Stimulated activated CD8-positive, alpha-beta memory T cell treated with anti-CD3 and anti-CD28 coated beads, Interleukin-15, amount 100 ng/mL, for 48 hours (primary cell): ENCODE measurements around the gene NDUFB4.

Experiments used
- DNase-seq, 2 donors: peaks; one replicate each; pipeline ENCODE4 v3.0.0-alpha.2; 2020; ENCODE audit warnings: low read depth in 2 of 2

The NDUFB4 gene

DNA sequence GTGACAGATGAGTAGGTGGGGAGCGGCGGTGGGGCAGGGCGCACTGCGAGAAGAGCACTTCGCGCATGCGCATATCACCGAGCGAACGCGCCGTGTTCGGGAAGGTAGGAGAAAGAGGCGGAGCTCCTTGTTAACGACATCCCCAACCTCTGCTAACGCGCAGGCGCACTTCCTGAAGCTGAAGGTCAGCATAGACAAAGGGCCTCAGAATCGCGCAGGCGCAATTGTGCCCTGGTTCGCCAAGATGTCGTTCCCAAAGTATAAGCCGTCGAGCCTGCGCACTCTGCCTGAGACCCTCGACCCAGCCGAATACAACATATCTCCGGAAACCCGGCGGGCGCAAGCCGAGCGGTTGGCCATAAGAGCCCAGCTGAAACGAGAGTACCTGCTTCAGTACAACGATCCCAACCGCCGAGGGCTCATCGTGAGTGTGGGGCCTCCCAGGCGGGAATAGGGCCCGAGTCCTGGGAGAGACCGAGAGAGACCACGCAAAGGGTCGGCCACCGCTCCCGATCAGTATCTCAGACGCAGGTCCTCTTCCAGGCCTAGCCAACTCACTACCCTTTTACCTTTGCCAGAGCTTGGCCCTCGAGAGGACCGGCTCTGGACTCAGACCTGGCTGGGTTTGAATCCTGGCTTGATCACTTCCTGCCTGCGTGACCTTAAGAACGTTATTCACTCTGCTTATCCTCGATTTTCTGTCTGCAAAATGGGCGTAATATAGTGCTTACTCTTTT, at the start of gene NDUFB4:
NDUFB4 (plus strand) TSS at position 221 of the 737 bp plus-strand sequence; CDS start at position 245, 24 bp downstream.
- DNase-seq = peak; percentile 89 to 93

DNA sequence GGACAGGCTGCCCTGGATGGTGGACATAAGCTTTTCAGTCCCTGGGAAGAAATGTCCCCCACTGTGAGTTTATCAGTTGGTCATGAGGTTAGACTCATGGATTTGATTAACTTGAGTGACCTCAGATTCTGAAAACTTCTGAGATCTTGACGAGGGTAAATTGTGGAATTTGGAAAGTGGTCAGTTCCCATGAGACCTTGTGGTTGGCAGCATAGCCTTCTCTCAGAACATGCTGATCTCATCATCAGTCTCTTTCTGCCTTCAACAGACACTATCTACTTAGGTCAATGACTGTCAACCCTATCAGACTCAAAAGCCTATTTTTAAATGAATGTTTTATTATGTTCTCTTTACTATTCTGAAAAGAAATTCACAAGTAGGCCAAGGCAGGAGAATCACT, 45.6 kb upstream of the NDUFB4 start:
- no peak for DNase-seq

DNA sequence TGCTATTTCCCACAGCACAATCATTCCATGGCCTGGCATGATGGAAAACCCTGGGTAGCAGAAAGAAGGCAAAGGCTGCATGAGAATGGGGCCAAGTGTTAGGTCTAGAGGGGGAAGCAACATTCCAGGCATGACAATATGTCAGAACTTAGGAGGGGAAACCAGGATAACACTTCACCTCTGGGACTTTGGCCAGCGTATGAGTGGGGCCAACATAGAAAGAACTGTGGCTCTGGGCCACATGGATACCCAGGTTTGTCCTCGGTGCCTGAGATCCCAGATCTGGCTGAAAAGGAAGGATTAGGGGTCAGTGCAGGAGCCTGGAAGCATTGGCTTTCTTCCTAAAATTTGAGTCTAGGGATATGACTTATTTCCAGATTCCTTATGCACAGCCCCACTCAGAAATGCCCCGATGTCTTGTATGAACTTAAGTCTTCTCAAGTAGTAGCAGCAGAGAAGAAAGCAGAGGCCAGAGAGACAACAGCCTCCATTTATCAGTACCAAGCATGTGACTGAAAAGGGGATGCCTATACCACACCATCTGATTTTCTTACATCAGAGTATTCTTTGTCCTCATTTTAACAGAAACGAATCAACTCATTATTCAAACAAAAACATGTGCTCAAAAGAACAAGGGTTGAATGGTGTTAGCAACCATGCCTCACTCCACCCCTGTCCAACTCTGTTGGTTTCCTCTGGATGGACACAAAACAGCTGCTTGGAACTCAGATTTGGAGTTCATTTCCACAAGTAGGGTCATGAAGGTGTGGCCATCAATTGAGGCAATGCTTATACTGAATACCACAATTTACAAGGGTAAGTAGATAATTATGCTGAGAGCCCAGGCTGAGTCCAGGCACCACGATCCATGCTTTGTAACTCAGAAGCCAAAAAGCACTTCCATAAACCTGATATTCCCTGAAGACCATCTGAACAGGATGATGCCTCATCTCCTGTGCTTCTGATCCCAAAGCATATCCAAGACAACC, 43.7 kb upstream of the NDUFB4 start:
- no peak for DNase-seq

DNA sequence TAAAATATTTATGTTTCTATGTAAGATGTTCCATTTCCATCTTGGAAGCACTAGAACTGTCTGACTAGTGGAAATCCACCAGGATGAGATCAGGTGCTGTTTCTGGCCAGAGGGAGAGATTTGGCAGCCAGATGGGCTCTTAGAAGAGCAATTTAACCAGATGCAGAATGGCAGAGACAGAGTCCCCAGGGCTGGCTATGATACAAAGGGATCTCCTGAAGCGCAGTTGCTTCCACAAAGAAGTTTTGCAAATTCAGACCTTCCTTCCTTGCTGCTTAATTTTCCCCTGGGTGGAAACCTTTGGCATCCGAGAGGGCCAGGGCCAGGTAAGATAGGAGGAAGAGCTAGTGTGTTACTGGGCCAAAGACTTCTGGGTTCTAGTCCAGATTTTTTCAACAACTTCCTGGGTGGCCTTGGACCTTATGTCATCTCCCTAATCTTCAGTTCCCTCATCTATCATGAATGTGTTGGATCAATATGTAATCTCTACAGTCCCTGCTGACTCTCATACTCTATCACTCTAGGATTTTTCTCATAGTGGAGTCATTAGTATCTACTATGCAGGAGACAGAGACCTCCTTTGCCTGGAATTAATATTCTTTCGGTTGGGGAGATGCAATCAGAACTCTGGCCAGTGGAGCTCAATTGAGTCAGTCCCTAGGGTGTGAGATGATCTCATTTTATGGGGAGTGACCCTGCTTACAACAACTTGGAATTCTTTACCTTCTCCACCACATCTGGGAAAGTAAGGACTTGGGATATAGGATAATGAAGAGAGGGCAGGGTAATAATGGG, 41.1 kb upstream of the NDUFB4 start:
- no peak for DNase-seq

DNA sequence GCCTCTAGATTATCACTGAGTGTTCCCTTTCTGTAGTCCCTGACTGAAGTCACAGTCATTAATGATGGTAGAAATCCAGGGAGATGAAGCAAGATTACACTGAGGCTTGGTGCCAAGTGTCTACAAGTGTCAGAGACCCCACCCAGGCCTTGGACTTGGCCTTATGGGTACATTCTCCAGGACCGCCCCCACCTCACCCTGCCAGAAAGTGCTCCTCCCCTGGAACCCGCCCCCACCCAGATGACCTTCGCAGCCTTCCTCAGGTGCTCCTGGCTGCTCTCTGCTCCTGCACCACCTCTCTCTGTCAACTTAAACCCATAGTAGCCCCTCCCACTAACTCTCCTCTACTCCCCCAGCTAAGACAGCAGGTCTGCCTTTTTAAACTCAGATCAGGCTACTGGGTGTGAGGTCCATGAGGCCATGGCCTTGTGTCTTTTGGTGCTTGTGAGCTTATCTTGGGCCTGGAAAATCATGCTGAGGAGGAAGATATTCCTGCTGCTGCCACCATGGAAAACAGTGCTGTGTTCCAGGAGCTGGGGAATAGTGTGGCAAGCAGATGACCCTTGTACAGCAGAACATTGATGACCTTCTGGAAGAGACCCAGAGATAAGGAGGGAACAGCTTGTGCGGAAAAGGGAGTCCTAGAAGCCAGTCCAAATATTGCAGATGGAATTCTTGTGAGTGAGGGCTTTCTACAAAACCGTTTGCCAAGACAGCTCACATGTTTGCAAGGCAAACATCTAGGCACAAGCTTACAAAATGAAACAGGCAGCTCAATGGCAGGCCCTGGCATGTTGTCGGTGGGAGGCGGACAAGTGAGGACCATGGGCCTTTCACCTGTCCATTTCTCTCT, 40.3 kb upstream of the NDUFB4 start:
- DNase-seq = no peak

DNA sequence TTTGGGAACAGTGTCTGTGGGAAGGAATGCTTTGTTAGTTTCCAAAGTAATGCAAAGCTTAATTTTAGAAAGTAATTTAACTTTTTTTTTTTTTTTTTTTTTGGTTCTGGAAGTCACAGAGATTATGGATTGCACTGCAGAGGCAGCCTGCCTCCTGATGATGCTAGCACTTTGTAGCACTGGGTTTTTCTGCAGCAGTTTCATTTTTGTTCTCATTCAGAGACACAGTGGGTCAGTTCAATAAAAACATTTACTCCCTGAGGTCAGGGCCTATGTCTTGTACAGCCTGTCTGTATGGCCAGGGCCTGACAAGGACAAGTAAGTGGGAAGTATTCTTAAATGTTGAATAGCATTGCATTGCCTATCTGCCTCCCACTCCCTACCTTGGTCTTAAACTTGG, 39.0 kb upstream of the NDUFB4 start:
- no peak for DNase-seq

DNA sequence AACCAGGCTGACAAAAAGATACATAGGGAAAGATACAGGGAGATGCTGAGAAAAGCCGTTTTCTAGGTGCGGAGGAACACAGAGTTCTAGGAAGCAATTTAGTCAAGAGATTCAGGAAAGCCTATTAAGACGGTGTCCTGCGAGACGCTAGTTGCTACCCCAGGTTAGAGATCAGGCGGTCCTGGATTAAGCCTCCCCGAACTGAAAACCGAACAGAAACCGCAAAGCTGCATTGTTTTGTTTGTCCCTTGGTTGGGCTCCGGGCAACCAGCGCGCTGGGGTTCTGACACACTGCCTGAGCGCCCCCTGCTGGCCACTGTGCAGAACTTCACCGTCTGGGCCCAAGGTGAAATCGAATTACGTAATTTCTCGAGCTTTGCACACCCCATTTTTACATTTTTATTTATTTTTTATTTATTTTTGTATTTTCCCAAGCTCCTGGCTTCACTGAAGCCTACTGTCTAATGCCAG, 37.3 kb upstream of the NDUFB4 start:
- peak; percentile 67 to 71 for DNase-seq

DNA sequence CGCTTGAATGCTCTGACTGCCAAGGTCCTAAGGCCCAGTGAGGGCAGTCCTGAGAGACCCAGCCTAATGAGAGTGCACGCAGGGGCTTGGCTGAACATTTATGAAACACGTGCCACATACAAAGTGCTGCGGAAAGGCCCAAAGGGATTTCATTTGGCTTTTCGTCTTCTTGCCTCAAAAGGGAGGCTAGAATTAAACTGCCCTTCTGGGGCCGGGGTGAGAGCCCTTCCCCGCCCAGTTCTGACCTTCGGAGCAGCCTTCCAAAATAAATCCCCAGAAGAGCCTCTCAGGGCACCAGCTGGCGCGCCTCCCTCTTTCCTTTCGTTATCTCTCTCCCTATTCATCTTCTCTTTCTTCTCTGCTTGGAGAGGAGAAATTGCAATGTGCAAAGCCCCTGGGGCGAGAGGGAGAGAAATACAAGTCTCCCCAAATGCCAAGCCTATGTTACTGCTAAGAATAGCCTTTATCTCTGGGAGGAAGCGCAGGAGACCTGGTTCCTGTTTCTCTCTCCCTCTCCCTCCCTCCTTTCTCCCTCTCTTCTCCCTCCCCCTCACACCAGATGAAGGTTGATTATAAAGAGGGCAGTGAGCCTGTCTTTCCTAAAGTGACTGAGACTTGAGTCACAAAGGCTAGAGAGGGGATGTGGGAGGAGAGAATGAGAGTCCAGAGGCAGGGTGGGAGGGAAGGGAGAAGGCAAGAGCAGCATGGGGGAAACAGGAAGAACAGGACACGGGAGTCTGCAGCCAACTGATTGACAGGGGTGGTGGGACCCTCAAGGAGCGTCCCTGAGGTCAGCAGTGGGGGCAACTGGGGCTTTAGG, 36.7 kb upstream of the NDUFB4 start:
- DNase-seq = no peak

DNA sequence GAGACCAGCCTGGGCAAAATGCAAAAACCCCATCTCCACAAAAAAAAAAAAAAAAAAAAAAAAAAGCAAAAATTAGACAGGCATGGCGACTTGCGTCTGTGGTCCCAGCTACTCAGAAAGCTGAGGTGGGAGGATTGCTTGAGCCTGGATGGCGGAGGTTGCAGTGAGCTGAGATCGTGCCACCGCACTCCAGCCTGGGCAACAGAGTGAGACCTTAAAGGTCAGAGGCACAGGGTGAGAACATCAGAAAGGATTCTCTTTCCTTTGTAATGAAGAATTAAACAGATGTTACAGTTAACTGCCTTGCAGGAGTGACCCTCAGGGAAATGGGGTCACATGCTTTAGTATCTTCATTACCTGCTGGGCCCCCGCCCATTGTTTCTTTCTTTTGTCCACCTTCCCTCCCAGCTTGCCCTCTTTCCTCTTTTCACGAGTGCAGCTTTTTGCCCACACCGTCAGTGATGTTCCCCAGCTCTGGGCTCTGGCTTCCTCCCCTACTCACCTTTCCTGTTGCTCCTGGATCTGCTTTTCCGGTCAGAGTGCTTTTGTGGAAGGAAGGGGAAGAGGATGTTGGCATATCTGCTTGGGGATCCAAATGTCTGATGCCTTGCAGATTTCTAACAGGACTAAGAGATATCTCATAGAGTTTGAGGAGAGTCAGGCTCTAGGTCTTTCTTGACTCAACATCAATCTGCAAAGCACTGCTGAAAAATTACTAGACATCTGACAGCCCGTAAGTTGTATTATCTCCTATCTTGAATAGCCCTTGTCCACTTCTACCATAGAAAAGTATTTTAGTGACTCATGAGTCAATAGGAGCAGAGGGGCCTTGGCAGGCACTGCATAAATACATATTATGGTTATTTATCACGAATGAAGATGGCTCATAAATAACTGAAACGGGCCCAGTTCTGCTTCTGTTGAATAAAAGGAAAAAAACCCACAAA, 35.6 kb upstream of the NDUFB4 start:
- no peak for DNase-seq

DNA sequence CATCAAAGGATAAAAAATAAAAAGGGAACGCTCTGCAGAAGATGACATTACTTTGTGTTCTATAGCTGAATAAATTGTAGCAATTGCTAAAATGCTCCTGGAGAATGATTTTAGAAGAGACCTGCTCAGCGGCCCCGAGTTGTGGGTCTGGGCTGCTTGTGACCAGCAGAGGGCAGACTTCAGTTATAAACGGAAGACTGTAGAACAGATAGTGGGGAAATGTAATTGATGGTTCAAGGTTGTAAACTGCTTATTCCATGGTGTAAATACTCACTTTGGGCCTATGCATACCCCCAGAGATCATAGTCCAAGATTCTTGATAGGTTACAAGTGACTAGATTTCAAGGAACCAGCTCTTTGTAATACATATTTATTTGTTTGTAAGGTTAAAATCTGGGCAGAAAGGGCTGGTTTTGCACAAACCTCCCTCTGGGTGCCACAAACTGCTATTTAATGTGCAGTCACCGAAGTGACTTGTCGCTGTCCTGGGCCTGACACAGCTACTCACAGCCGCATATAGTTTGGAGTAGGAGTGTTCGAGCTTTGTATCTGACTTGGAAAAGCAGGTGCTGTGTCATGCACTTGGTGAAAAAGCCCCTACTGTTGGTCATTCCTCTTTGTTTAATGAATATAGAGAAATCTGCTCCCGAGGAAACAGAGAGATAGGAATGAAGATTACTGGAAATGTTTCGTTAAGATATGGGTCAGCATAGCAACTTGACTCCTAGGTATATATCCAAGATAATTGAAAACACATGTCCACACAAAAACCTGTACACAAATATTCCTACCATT, 34.7 kb upstream of the NDUFB4 start:
- peak; percentile 27 to 42 for DNase-seq

DNA sequence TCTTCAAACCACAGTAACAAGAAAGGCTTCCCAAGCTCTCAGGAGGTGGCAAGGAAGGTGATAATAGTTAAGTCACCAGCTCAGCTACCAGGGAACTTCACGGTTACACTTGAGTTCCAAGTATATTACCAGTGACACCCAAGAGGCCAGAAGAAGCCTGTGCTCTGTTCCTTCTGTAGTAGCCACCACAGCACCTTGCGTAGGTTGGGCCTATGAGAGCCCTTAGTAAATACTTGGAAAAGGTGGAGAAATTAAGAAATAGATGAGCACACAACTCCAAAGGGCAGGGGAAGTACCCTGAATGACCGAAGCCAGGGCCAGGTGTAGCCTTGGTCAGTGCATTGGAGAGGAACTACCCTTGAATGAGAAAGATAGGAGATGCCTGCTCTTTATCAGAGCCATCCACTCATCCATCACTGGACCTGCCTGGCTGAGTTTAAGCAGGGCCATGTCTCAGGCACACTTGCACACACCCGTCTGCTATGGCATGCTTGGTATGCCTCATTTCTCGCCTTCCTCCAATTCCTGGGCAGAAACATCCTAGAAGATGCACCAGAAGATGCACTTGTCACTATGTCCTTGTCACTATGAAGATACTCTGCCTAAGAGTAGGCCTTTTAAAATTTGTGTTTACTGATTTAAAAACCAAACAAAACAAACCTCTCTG, 32.6 kb upstream of the NDUFB4 start:
- no peak for DNase-seq

DNA sequence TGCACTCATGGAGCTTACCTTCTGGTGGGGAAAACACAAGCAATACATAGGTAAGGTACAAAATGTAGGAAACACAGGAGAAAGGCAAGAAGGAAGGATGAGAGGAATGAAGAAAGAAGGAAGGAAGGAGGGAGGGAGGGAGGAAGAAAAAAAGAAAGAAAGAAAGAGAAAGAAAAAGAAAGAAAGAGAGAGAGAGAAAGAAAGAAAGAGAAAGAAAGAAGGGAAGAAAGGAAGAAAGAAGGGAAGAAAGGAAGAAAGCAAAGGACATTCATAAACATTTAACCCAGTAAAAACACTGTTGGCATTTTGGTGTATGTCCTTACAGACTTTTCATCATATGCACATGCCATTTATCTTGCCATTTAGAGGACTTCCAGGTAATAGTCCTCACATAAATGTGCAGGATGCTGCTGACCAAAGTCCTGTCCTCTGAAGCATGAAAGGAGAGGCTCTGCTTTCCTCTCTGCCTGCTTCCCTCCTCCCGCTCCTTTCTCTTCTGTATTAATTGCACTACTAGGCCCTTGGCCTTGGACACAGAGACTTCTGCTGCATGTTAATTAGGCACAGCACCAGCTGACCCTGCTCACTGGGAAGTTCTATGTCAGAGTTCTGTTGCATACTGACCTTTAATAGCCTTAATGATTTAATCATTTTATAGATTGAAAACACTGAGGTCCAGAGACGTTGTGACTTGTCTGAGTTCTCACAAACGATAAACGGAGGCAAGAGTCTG, 29.7 kb upstream of the NDUFB4 start:
- DNase-seq = no peak

DNA sequence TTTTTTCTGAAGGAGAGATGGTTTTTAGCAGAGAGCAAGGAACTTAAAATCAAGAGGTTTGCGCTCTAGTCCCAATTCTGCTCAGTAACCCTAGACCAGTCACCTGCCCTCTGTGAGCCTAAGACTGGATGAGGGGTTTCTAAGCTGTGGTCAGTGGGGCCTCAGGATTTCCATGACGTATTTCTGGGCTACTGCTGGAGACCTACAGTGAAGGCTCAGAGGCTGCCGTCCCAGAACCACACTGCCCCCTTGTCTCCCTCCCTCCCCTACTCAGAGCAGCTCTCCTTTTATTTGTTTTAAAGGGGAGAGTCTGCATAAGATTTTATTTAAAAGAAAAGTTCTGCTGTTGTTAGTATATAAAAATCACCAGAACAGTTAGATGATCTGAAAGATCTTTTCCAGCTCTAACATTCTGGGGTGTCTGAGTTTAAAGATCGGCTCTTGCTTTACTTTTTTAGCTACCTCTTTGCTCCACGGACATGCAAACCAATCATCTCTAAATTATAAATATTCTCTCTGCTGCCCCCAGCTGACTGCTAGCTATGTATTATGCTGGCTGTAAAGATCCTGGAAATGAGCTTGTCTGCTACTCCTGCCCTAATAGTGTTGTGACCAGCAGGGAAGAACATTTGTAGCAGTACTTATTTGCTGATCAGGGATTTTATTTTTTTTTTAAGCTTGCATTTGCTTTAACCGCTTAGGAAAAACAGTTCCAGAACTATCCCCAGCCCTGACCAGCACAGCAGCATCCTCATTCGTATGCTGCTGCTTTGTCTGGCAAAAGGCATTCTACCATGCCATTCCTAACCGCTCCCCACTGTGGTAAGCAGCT, 28.6 kb upstream of the NDUFB4 start:
- DNase-seq = no peak

DNA sequence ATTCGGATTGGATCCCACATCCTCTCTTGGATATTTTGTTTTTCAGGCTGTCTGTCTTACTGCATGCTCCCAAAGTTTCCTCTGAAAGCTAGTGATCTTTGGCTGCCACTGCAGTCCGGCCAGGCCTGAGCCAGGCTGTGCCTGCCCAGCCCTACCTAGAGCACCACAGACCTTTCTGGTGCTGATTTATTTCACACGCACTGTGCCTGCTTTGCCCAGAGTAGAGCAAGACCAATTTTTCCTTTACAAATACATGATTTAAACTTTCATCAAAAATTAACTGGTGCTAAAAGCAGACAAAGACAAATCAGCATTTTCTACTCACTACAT, 28.0 kb upstream of the NDUFB4 start:
- DNase-seq = no peak

DNA sequence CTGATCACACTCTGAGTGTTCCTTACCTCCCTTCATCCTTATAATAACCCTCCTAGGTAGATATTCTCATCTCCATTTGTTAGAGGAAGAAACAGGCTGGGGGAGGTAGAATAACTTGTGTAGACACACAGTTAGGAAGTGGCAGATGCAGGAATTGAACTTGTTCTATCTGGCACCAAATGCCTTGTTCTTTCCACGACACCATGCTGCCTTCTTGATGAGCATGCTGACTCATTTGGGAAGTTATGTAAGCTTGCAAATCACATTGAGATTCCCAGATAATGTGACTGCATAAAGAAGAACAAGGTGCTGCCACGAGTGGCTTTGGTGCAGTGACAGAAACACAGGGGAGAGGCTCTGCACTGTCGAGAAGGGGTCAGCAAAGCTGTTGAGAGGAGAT, 27.5 kb upstream of the NDUFB4 start:
- DNase-seq = no peak
